GM18873 (cell line): ENCODE data around the gene HNRNPM.
"Not testable (repeated sequence)": the region's sequence is repeated elsewhere in the genome, so short reads cannot be mapped to it uniquely, and the experiment has no call there.

Experiments used
- ATAC-seq: cut with Tn5 transposase; IDR thresholded peaks from one replicate; pipeline ENCODE4 v1.9.1; 2021; ENCODE audit warnings: mild to moderate bottlenecking, moderate library complexity, moderate number of reproducible peaks; ENCODE audit not compliant: unreplicated experiment, low FRiP score

The HNRNPM gene

DNA sequence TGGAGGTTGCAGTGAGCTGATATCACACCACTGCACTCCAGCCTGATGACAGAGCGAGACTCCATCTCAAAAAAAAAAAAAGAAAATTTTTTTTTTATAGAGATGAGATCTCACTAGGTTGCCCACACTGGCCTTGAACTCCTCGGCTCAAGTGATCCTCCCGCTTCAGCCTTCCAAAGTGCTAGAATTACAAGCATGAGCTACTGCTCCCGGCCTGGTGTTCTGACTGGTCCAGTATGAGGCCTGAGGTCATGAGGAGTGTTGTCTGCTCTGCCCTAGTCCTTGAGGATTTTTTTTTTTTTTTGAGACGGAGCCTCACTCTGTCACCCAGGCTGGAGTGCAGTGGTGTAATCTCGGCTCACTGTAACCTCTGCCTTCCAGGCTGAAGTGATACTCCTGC lies 19.4 kb upstream of the HNRNPM start:
- not testable (repeated sequence) for ATAC-seq

- no peak for ATAC-seq
Observed at GRCh38 chr19:8426283-8426682, 18.5 kb upstream of the HNRNPM start.

- no peak for ATAC-seq
Observed at GRCh38 chr19:8429044-8429443, 15.7 kb upstream of the HNRNPM start.

DNA sequence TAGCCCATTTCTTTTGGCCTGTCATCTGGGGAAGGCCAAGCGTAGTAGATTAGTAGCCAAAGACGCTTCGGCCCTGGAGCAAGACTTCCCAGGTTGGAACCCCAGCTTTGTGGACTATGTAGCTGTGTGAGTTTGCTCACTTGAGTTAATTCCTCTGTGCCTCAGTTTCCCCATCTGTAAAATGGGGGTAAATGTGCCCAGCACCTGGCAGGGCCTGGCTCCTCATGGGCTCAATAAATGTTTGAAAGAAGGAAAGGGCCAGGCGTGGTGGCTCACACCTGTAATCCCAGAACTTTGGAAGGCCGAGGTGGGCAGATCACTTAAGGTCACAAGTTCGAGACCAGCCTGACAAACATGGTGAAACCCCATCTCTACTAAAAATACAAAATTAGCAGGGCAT lies 14.9 kb upstream of the HNRNPM start:
- ATAC-seq: no peak

GRCh38 chr19:8430650-8431049 lies 14.1 kb upstream of the HNRNPM start:
- no peak for ATAC-seq

DNA sequence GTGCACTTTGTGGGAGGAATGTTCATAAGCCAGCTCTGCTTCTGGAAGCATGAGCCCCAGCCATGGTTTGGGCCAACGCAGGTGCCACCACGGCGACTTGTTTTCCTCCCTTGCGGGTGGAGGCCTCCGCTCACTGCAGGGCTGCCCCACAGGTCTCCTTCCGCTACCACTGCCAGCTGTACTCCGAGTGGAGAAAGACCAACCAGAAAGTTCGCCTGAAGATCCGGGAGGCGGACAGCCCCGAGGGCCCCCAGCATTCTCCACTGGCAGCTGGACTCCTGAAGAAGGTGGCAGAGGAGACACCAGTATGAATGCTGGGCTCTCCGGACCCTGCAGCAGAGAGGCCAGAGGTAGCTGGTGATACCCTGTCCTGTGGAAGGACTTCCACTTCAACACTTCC lies 6.5 kb upstream of the HNRNPM start:
- ATAC-seq: no peak

GRCh38 chr19:8441725-8442544 lies 2.8 kb upstream of the HNRNPM start:
- ATAC-seq: no peak

GRCh38 chr19:8444140-8444676 lies 567 bp upstream of the HNRNPM start:
- not testable (repeated sequence) for ATAC-seq

GRCh38 chr19:8445488-8446001 lies 770 bp downstream of the HNRNPM start:
- no peak for ATAC-seq

DNA sequence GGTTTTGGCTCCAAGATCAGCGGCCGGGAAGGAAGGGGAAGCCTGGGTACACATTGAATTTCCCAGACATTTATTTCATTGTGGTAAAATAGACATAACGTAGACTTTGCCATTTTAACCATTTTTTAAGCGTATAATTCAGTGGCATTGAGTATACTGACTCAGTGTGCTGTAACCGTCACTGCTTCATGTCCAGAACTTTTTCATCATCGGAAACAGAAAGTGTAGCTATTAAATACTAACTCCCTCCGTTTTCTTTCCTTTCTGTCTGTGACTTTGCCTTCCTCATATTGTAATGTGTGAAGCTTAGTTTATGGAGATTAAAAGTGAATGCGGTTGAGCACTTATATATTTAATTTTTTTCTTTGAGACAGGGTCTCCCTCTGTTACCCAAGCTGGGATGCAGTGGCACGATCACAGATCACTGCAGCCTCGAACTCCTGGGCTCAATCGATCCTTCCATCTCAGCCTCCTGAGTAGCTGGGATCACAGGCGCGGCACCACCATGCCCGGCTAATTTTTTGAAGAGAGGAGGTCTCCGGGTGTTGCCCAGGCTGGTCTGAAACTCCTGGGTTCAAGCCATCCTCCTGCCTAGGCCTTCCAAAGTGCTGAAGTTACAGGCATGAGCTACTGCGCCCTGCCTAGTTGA lies 1.4 kb downstream of the HNRNPM start:
- ATAC-seq: no peak

- ATAC-seq: no peak
Observed at GRCh38 chr19:8449830-8450229, 5.1 kb downstream of the HNRNPM start.

DNA sequence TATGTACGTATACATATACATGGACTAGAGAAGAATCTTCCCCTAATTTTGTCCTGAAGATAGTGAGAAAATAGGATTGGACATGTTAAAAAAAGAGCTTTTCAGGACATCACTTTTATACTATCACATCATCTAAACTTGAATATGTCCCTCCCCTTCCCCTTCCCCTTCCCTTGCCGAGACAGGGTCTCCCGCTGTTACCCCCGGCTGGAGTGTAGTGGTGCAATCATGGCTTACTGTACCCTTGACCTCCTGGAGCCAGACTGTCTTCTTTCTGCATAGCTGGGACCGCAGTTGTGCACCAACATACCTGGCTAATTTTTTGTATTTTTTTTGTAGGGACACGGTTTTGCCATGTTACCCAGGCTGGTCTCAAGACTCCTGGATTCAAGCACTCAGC lies 6.6 kb downstream of the HNRNPM start:
- no peak for ATAC-seq

- ATAC-seq: no peak
Observed at GRCh38 chr19:8451885-8452284, 7.1 kb downstream of the HNRNPM start.

DNA sequence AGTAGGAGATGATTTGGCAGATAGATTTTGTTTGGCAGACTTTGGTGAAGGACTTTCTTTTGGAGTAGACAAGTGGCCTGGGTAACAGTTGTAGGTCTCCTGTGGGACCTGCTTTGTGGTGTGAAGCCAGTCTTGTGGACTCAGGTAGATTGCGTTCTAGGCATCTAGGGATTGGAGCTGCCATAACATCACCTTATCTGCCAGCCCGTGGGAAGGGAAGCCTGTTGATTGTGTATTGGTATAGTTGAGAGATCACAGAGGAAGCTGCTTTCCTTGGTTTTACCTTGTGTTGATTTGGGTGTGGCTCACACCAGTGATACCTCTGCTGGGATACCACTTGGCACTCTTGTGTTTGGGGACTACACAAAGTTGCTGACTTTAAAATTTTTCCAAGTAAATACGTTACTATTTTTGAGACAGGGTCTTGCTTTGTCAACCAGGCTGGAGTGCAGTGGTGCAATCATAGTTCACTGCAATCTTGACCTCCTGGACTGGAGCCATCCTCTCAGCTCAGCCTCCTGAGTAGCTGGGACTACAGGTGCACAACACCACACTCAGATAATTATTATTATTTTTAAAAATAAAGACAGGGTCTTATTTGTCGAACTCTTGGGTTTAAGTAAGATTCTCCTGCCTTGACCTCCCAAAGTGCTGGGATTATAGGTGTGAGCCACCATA lies 7.8 kb downstream of the HNRNPM start:
- ATAC-seq: no peak

GRCh38 chr19:8453616-8454015 lies 8.8 kb downstream of the HNRNPM start:
- ATAC-seq: no peak

- no peak for ATAC-seq
Observed at GRCh38 chr19:8454218-8454617, 9.4 kb downstream of the HNRNPM start.

- no peak for ATAC-seq
Observed at GRCh38 chr19:8455018-8455417, 10.2 kb downstream of the HNRNPM start.

DNA sequence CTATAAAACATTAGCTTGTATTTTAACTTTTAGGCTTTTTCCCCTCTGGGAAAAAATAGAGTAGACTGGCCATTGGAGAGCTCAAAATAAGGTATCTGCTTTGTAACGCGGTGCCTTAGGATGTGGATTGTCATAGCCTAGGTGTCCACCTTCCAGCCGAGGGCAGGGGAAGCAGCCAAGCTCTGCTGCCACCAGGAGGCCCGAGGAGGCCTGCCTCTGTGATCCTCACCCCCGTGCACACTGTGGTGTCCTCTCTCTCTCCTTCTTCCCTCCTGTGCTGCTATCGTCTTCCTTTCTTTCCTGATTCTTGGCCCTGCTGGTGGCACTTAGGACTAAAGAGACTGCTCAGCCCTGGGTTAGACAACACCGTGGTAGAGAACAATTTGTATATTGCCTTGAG lies 11.3 kb downstream of the HNRNPM start:
- no peak for ATAC-seq

GRCh38 chr19:8457209-8457608 lies 12.4 kb downstream of the HNRNPM start:
- no peak for ATAC-seq

- no peak for ATAC-seq
Observed at GRCh38 chr19:8457827-8458226, 13.1 kb downstream of the HNRNPM start.

GRCh38 chr19:8458380-8458779 lies 13.6 kb downstream of the HNRNPM start:
- ATAC-seq: no peak
